Nephron (organoid): ENCODE measurements around the gene PDE3A.

Experiments
- H3K27ac Mint-ChIP-seq, 3 experiments: 2 replicates each; pipeline ENCODE4 v1.8.0; 2020; ENCODE audit warnings: mixed read lengths in 3 of 3, mild to moderate bottlenecking in 2 of 3, moderate library complexity in 1 of 3
- H3K27me3 Mint-ChIP-seq: 2 replicates; pipeline ENCODE4 v1.8.0; 2021; ENCODE audit warnings: low read depth, mild to moderate bottlenecking, moderate library complexity, mixed read lengths
- H3K36me3 Mint-ChIP-seq: 2 replicates; pipeline ENCODE4 v1.8.0; 2020; ENCODE audit warnings: low read depth, mixed read lengths
- H3K4me1 Mint-ChIP-seq: 2 replicates; pipeline ENCODE4 v1.8.0; 2020; ENCODE audit warnings: mixed read lengths
- H3K4me3 Mint-ChIP-seq, 3 experiments: 2 replicates each; pipeline ENCODE4 v1.8.0; 2020; ENCODE audit warnings: mild to moderate bottlenecking in 3 of 3, mixed read lengths in 3 of 3, moderate library complexity in 2 of 3
- H3K9me3 Mint-ChIP-seq: 2 replicates; pipeline ENCODE4 v1.8.0; 2020; ENCODE audit warnings: mixed read lengths
- TF ChIP-seq, protein P1 (sequence below), 3 experiments: fragments of 200-600 bp; sonication (generic); IDR thresholded peaks; one replicate each; pipeline ENCODE4 v1.5.0; 2021; ENCODE audit warnings: antibody characterized with exemption in 3 of 3; ENCODE audit not compliant: unreplicated experiment in 3 of 3

Gene PDE3A

DNA sequence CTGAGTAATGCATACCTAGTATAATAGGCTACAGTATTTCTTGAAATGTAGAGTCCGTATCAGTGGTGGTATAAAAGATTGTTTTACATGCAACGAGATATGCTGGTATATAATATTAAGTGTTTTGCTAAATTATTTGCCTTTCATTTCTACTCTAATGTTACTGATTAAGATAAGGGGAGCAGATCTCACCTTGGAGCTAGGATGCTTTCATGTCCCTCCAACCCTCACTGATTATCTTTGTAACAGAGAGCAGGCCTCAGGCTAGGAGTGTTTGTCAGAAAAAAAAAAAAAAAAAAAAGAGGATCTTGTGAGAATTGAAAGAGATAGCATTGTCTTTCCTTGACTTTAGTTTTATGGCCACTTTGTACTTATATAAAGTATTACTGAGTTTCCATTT lies 92.6 kb downstream of the PDE3A start:
- Mint-ChIP-seq H3K27ac (no peak overlapping the region), H3K4me3 (no peak overlapping the region), H3K4me1 (peaks cover 3% of the 10 kb centered on the region), H3K36me3 (no peaks in the 10 kb centered on the region), H3K9me3 (no peaks in the 10 kb centered on the region), H3K27me3 (no peaks in the 10 kb centered on the region)
- TF ChIP-seq, protein P1, sequence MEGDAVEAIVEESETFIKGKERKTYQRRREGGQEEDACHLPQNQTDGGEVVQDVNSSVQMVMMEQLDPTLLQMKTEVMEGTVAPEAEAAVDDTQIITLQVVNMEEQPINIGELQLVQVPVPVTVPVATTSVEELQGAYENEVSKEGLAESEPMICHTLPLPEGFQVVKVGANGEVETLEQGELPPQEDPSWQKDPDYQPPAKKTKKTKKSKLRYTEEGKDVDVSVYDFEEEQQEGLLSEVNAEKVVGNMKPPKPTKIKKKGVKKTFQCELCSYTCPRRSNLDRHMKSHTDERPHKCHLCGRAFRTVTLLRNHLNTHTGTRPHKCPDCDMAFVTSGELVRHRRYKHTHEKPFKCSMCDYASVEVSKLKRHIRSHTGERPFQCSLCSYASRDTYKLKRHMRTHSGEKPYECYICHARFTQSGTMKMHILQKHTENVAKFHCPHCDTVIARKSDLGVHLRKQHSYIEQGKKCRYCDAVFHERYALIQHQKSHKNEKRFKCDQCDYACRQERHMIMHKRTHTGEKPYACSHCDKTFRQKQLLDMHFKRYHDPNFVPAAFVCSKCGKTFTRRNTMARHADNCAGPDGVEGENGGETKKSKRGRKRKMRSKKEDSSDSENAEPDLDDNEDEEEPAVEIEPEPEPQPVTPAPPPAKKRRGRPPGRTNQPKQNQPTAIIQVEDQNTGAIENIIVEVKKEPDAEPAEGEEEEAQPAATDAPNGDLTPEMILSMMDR (IDR thresholded peaks at IDR 0.05; ENCODE audit: unreplicated experiment in 3 of 3) = no peak

GRCh38 chr12:20463913-20464524 lies 95.7 kb downstream of the PDE3A start:
- H3K4me1 Mint-ChIP-seq = peaks cover 18% of the 10 kb centered on the region
- TF ChIP-seq, protein P1 (IDR thresholded peaks at IDR 0.05; ENCODE audit: unreplicated experiment in 3 of 3) = peak; percentile 61 to 72 (median 62)
- no peaks in the 10 kb centered on the region for H3K27me3 Mint-ChIP-seq
- no peak overlapping the region for H3K4me3 Mint-ChIP-seq
- H3K9me3 Mint-ChIP-seq = no peaks in the 10 kb centered on the region
- no peaks in the 10 kb centered on the region for H3K36me3 Mint-ChIP-seq
- no peak overlapping the region for H3K27ac Mint-ChIP-seq

DNA sequence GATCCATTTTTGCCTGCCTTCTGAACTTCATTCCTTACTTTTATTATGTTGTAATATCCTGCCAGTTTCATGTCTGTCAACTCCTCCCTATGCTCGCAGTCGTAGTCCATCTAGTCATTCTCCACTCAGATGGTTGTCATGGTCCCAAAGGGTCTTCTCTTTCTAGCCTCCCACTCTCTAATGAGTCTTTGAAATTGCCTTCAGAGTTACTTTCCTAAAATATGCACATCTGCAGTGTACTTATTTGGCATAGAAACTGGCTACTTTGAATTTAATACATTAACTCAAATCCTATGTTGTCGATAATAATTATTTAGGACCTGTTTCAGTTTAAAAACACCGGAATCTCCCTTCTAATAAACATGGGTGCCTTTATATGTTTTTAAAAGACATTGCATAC lies 101.0 kb downstream of the PDE3A start:
- TF ChIP-seq, protein P1 (IDR thresholded peaks at IDR 0.05; ENCODE audit: unreplicated experiment in 3 of 3) = no peak
- Mint-ChIP-seq H3K27ac (peak overlapping the region; percentile 15 to 52 (median 27)), H3K9me3 (no peaks in the 10 kb centered on the region), H3K4me1 (peaks cover 51% of the 10 kb centered on the region), H3K4me3 (no peak overlapping the region), H3K36me3 (peaks cover under 1% of the 10 kb centered on the region), H3K27me3 (no peaks in the 10 kb centered on the region)

- H3K27ac Mint-ChIP-seq = peak overlapping the region; percentile 15 to 52 (median 40)
- no peak overlapping the region for H3K4me3 Mint-ChIP-seq
- H3K27me3 Mint-ChIP-seq = no peaks in the 10 kb centered on the region
- H3K36me3 Mint-ChIP-seq = peaks cover 5% of the 10 kb centered on the region
- TF ChIP-seq, protein P1 (IDR thresholded peaks at IDR 0.05; ENCODE audit: unreplicated experiment in 3 of 3) = no peak
- no peaks in the 10 kb centered on the region for H3K9me3 Mint-ChIP-seq
- peaks cover 51% of the 10 kb centered on the region for H3K4me1 Mint-ChIP-seq
Observed at GRCh38 chr12:20469756-20470155, 101.4 kb downstream of the PDE3A start.

GRCh38 chr12:20472102-20472782 lies 103.9 kb downstream of the PDE3A start:
- no peak overlapping the region for H3K4me3 Mint-ChIP-seq
- TF ChIP-seq, protein P1 (IDR thresholded peaks at IDR 0.05; ENCODE audit: unreplicated experiment in 3 of 3) = no peak
- peak overlapping the region; percentile 78 to 93 (median 88) for H3K27ac Mint-ChIP-seq
- peaks cover 10% of the 10 kb centered on the region for H3K36me3 Mint-ChIP-seq
- no peaks in the 10 kb centered on the region for H3K27me3 Mint-ChIP-seq
- peaks cover 43% of the 10 kb centered on the region for H3K4me1 Mint-ChIP-seq
- H3K9me3 Mint-ChIP-seq = no peaks in the 10 kb centered on the region

DNA sequence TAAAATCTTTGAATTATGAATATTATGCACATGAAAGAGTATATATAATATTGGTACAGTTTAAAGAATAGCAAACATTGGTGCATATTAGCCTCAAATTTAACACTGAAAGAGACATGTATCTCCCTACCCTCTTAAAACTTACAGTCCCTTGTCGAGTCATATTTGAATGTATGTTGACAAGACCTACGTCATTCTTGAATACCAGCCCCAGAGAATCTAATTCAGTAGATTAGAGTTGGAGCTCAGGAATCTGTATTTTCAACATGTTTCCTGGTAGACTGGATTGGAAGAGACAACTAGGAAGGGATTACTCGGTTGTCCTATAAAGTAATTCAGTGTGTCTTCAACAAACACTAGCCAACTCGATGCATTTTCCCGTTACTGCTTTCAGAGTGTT lies 104.8 kb downstream of the PDE3A start:
- no peaks in the 10 kb centered on the region for H3K27me3 Mint-ChIP-seq
- TF ChIP-seq, protein P1 (IDR thresholded peaks at IDR 0.05; ENCODE audit: unreplicated experiment in 3 of 3) = no peak
- H3K4me1 Mint-ChIP-seq = peaks cover 47% of the 10 kb centered on the region
- no peak overlapping the region for H3K4me3 Mint-ChIP-seq
- H3K36me3 Mint-ChIP-seq = peaks cover 10% of the 10 kb centered on the region
- no peak overlapping the region for H3K27ac Mint-ChIP-seq
- no peaks in the 10 kb centered on the region for H3K9me3 Mint-ChIP-seq
